A673 (cell line): ENCODE measurements around the gene KCNIP4. TPM values are rescaled to one million over a fixed set of nuclear protein-coding genes. Genes with fewer than 3 reads are reported as not detected.

Source experiments
- BruUV-seq: library from RNA; stranded (reverse); fragments of 400-500 nt; replicated peaks from 2 replicates; lab custom pipeline; 2021; lab: Mats Ljungman, UMichigan
- CTCF ChIA-PET: fragments of 300-600 bp; sonication (Branson Sonifier 250); formaldehyde crosslinking; loops from one replicate; lab custom pipeline; 2022; ENCODE audit warnings: antibody characterized with exemption; lab: Charles Lee
- POLR2A ChIA-PET: fragments of 300-600 bp; sonication (Branson Sonifier 250); formaldehyde crosslinking; loops from one replicate; lab custom pipeline; 2022; ENCODE audit warnings: antibody characterized with exemption; ENCODE audit not compliant: low non-redundant PET; lab: Charles Lee
- DNase-seq: peaks from one replicate; pipeline ENCODE4 v3.0.0-alpha.2; 2015; ENCODE audit warnings: low spot score
- H3K27ac ChIP-seq: fragments of 200-600 bp; sonication (generic); 2 replicates; pipeline ENCODE4 v1.5.1; 2016; ENCODE audit warnings: mixed run types, low read depth, mild to moderate bottlenecking, mixed read lengths, antibody characterized with exemption, low read length; ENCODE audit not compliant: poor library complexity, severe bottlenecking
- H3K27me3 ChIP-seq: fragments of 200-600 bp; sonication (generic); replicated peaks from 2 replicates; pipeline ENCODE4 v1.6.1; 2017; ENCODE audit warnings: mixed run types, low read depth, mild to moderate bottlenecking, mixed read lengths, antibody characterized with exemption, low read length; ENCODE audit not compliant: insufficient read depth, poor library complexity
- H3K36me3 ChIP-seq: fragments of 200-600 bp; sonication (generic); 2 replicates; pipeline ENCODE4 v1.6.1; 2016; ENCODE audit warnings: mixed run types, mild to moderate bottlenecking, mixed read lengths, antibody characterized with exemption, low read length; ENCODE audit not compliant: insufficient read depth, poor library complexity, severe bottlenecking
- H3K4me1 ChIP-seq: fragments of 200-600 bp; sonication (generic); 2 replicates; pipeline ENCODE4 v1.6.1; 2017; ENCODE audit warnings: mixed run types, mild to moderate bottlenecking, mixed read lengths, antibody characterized with exemption, low read length; ENCODE audit not compliant: insufficient read depth, poor library complexity, severe bottlenecking
- H3K4me3 ChIP-seq: fragments of 200-600 bp; sonication (generic); 2 replicates; pipeline ENCODE4 v1.5.1; 2016; ENCODE audit warnings: low read depth, mixed run types, mild to moderate bottlenecking, mixed read lengths, low read length; ENCODE audit not compliant: poor library complexity, severe bottlenecking
- H3K9me3 ChIP-seq: fragments of 200-600 bp; sonication (generic); 2 replicates; pipeline ENCODE4 v1.6.1; 2016; ENCODE audit warnings: mixed run types, low read depth, mild to moderate bottlenecking, mixed read lengths, antibody characterized with exemption, low read length; ENCODE audit not compliant: poor library complexity, severe bottlenecking
- CTCF ChIP-seq: fragments of 300-800, 200-600 bp; sonication (generic); conservative IDR thresholded peaks from 2 replicates; pipeline ENCODE4 v1.5.1; 2017; ENCODE audit warnings: low read depth, mild to moderate bottlenecking, antibody characterized with exemption, low read length, moderate library complexity, mixed read lengths
- EZH2 ChIP-seq: fragments of 200-600 bp; sonication (generic); IDR thresholded peaks from 2 replicates; pipeline ENCODE4 v1.6.1; 2017; ENCODE audit warnings: borderline replicate concordance, low read depth, mild to moderate bottlenecking, mixed read lengths, antibody characterized with exemption, low read length; ENCODE audit not compliant: poor library complexity, severe bottlenecking
- intact Hi-C: fragments of 100-400 bp; cut with micrococcal nuclease; formaldehyde crosslinking; loops from one replicate; pipeline ENCODE4 v1.10.0; 2022; ENCODE audit not compliant: unreplicated experiment
- total RNA-seq: library from RNA; stranded (reverse); gene quantifications from 2 replicates; pipeline ENCODE4 v1.2.3, GENCODE V29; 2021

The KCNIP4 gene
- total RNA-seq, 1 experiment from 2014 or later, result not detected

DNA sequence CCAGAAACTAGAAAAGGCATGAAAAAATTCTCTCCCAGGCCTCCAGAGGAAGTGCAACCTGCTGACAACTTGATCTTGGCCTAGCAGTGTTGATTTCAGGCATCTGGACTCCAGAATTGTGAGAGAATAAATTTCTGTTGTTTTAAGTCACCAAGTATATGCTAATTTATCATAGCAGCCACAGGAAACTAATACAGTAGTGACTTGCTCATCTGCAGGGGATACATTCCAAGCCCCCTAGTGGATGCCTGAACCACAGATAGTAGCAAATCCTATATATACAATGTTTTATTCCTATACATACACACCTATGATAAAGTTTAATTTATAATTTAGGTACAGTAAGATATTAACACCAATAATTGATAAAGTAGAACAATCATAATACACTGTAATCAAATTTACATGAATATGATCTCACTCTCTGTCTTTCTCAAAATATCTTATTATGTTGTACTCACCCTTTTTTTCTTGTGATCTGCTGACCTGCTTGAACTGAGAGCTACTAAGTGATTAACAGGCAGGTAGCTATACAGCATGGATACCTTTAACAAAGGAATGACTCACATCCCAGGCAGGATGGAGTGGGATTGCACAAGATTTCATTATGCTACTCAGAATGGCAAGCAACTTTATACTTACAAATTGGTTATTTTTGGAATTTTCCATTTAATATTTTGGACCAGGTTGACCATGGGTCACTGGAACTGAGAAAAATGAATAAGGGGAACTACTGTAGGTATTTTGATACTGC is 501.1 kb downstream of the KCNIP4 start:
- H3K36me3 ChIP-seq, result no peaks in the 10 kb centered on the region
- H3K9me3 ChIP-seq, result no peaks in the 10 kb centered on the region
- TF ChIP-seq EZH2, result no peak
- peak; percentile 16; the same call in 1 of the 2 replicates for TF ChIP-seq CTCF
- intact Hi-C loops, result no loop called here
- H3K4me1 ChIP-seq, result no peaks in the 10 kb centered on the region
- BruUV-seq, result no TSS peak
- no peaks in the 10 kb centered on the region for H3K27me3 ChIP-seq
- POLR2A ChIA-PET, result no interaction called here
- H3K4me3 ChIP-seq, result no peak overlapping the region
- no peak overlapping the region for H3K27ac ChIP-seq
- CTCF ChIA-PET, result no interaction called here
- no peak for DNase-seq

GRCh38 chr4:21420166-21420565 is 528.4 kb downstream of the KCNIP4 start:
- no TSS peak for BruUV-seq
- H3K27me3 ChIP-seq, result no peaks in the 10 kb centered on the region
- H3K9me3 ChIP-seq, result no peaks in the 10 kb centered on the region
- no peak overlapping the region for H3K27ac ChIP-seq
- TF ChIP-seq CTCF, result no peak
- TF ChIP-seq EZH2, result no peak
- intact Hi-C loops, result no loop called here
- no peaks in the 10 kb centered on the region for H3K4me1 ChIP-seq
- ChIA-PET CTCF (no interaction called here), POLR2A (no interaction called here)
- no peaks in the 10 kb centered on the region for H3K36me3 ChIP-seq
- no peak for DNase-seq
- no peak overlapping the region for H3K4me3 ChIP-seq

- BruUV-seq, result no TSS peak
- Histone ChIP-seq H3K9me3 (no peaks in the 10 kb centered on the region), H3K4me1 (no peaks in the 10 kb centered on the region), H3K36me3 (no peaks in the 10 kb centered on the region), H3K27ac (no peak overlapping the region), H3K27me3 (no peaks in the 10 kb centered on the region), H3K4me3 (no peak overlapping the region)
- no peak for TF ChIP-seq CTCF
- no peak for TF ChIP-seq EZH2
- CTCF ChIA-PET, result no interaction called here
- no peak for DNase-seq
- intact Hi-C loops, result no loop called here
- POLR2A ChIA-PET, result no interaction called here
These were observed 532.8 kb downstream of the KCNIP4 start for GRCh38 chr4:21415728-21416127.
